Adrenal gland (tissue), 5 donors: ENCODE results near the gene CEACAM4.

Experiments
- CTCF ChIP-seq, 6 experiments: fragments of 450-650 bp in 4 of 6; fragments of 200-600 bp in 2 of 6; sonication (generic) in 1 of 6; IDR thresholded peaks; 1 replicate in 5 of 6; 2 replicates in 1 of 6; pipeline versions ENCODE4 v1.5.1 to v1.8.0; 2016 to 2021; ENCODE audit warnings: antibody characterized with exemption in 6 of 6, mild to moderate bottlenecking in 2 of 6, moderate library complexity in 1 of 6
- POLR2A ChIP-seq, 2 donors: fragments of 450-650 bp; IDR thresholded peaks; one replicate each; pipeline ENCODE4 v1.6.1; 2017; ENCODE audit warnings: antibody characterized with exemption in 2 of 2, mild to moderate bottlenecking in 2 of 2, moderate library complexity in 1 of 2
- donor health status: DM: no; HTN: no; CAD: no.

GRCh38 chr19:41588497-41589209 is 38.2 kb downstream of the CEACAM4 start:
- no peak for TF ChIP-seq CTCF (IDR thresholded peaks at IDR 0.05)
- TF ChIP-seq POLR2A (IDR thresholded peaks at IDR 0.05): no peak
